HEK293 (cell line): ENCODE data around the gene ATP8B4.

Source experiments
- CTCF ChIA-PET: fragments of 350-600 bp; formaldehyde crosslinking; extraction: SDS; loops from one replicate; lab custom pipeline; 2021; ENCODE audit warnings: antibody characterized with exemption; lab: Yijun Ruan, JAX
- POLR2A ChIA-PET: fragments of 300-600 bp; formaldehyde crosslinking; extraction: SDS; loops from one replicate; lab custom pipeline; 2020; ENCODE audit warnings: antibody characterized with exemption, inconsistent platforms; lab: Yijun Ruan, JAX
- H3K27ac ChIP-seq: fragments of 200-500 bp; sonication (Bioruptor generic); 2 replicates; pipeline ENCODE4 v1.5.1; 2014; ENCODE audit warnings: low read depth, low read length, control low read depth, inconsistent platforms; ENCODE audit errors: extremely low read depth
- H3K36me3 ChIP-seq, 2 experiments: fragments of 200-500 bp in 1 of 2; sonication (Bioruptor generic) in 1 of 2; 1 replicate in 1 of 2; 2 replicates in 1 of 2; pipeline ENCODE4 v1.5.1; 2014 to 2017; ENCODE audit warnings: inconsistent platforms in 2 of 2, low read length in 2 of 2; ENCODE audit not compliant: control insufficient read depth in 2 of 2, insufficient read depth in 1 of 2
- H3K4me1 ChIP-seq: fragments of 200-500 bp; sonication (Bioruptor generic); 2 replicates; pipeline ENCODE4 v1.5.1; 2014; ENCODE audit warnings: mild to moderate bottlenecking, low read length, inconsistent platforms; ENCODE audit not compliant: control insufficient read depth, insufficient read depth
- H3K4me3 ChIP-seq: 2 replicates; pipeline ENCODE4 v1.5.1; 2011; ENCODE audit warnings: low read depth, mild to moderate bottlenecking, control low read depth, low read length, moderate library complexity
- H3K9me3 ChIP-seq: fragments of 200-500 bp; sonication (Bioruptor generic); 2 replicates; pipeline ENCODE4 v1.5.1; 2014; ENCODE audit warnings: low read depth, low read length, inconsistent platforms; ENCODE audit not compliant: control insufficient read depth, insufficient read depth
- GLIS2 ChIP-seq: fragments of 450-650 bp; formaldehyde crosslinking; IDR thresholded peaks from 2 replicates; pipeline ENCODE4 v1.5.1; 2016; ENCODE audit warnings: missing biosample characterization, missing genetic modification characterization
- HIC1 ChIP-seq: fragments of 450-650 bp; formaldehyde crosslinking; IDR thresholded peaks from 2 replicates; pipeline ENCODE4 v1.5.1; 2016; ENCODE audit warnings: missing biosample characterization, missing genetic modification characterization
- HOXA7 ChIP-seq: sonication (generic); formaldehyde crosslinking; IDR thresholded peaks from 2 replicates; pipeline ENCODE4 v1.8.1; 2022; ENCODE audit warnings: missing genetic modification reagents, borderline replicate concordance
- INSM2 ChIP-seq: fragments of 450-650 bp; formaldehyde crosslinking; IDR thresholded peaks from 2 replicates; pipeline ENCODE4 v1.5.1; 2016; ENCODE audit warnings: missing biosample characterization, missing genetic modification characterization
- KLF8 ChIP-seq: fragments of 450-650 bp; formaldehyde crosslinking; IDR thresholded peaks from 2 replicates; pipeline ENCODE4 v1.5.1; 2016; ENCODE audit warnings: missing biosample characterization, missing genetic modification characterization
- TSHZ1 ChIP-seq: fragments of 450-650 bp; formaldehyde crosslinking; IDR thresholded peaks from 2 replicates; pipeline ENCODE4 v1.5.1; 2016; ENCODE audit warnings: missing biosample characterization, missing genetic modification characterization, borderline replicate concordance
- ZBTB11 ChIP-seq: fragments of 450-650 bp; formaldehyde crosslinking; conservative IDR thresholded peaks from 2 replicates; pipeline ENCODE4 v1.5.1; 2016; ENCODE audit warnings: low read depth, missing biosample characterization, missing genetic modification characterization
- ZBTB7A ChIP-seq: fragments of 450-650 bp; formaldehyde crosslinking; IDR thresholded peaks from 2 replicates; pipeline ENCODE4 v1.5.1; 2016; ENCODE audit warnings: low read depth, missing biosample characterization, missing genetic modification characterization
- ZFP3 ChIP-seq: fragments of 450-650 bp; formaldehyde crosslinking; IDR thresholded peaks from 2 replicates; pipeline ENCODE4 v1.5.1; 2016; ENCODE audit warnings: low read depth, missing biosample characterization, missing genetic modification characterization
- ZIC2 ChIP-seq: fragments of 450-650 bp; formaldehyde crosslinking; IDR thresholded peaks from 2 replicates; pipeline ENCODE4 v1.5.1; 2016; ENCODE audit warnings: missing biosample characterization, missing genetic modification characterization
- ZNF140 ChIP-seq: fragments of 450-650 bp; formaldehyde crosslinking; IDR thresholded peaks from 2 replicates; pipeline ENCODE4 v1.5.1; 2016; ENCODE audit warnings: missing biosample characterization, missing genetic modification characterization
- ZNF292 ChIP-seq: fragments of 450-650 bp; formaldehyde crosslinking; IDR thresholded peaks from 2 replicates; pipeline ENCODE4 v1.5.1; 2016; ENCODE audit warnings: low read depth, missing biosample characterization, missing genetic modification characterization, borderline replicate concordance
- ZNF311 ChIP-seq: fragments of 450-650 bp; formaldehyde crosslinking; IDR thresholded peaks from 2 replicates; pipeline ENCODE4 v1.5.1; 2017; ENCODE audit warnings: missing biosample characterization, missing genetic modification characterization, borderline replicate concordance
- ZNF350 ChIP-seq: fragments of 450-650 bp; formaldehyde crosslinking; IDR thresholded peaks from 2 replicates; pipeline ENCODE4 v1.5.0; 2017; ENCODE audit warnings: missing biosample characterization, mild to moderate bottlenecking, missing genetic modification characterization
- ZNF354C ChIP-seq: fragments of 450-650 bp; formaldehyde crosslinking; IDR thresholded peaks from 2 replicates; pipeline ENCODE4 v1.5.1; 2016; ENCODE audit warnings: missing biosample characterization, missing genetic modification characterization, low read depth, borderline replicate concordance
- ZNF416 ChIP-seq: fragments of 450-650 bp; formaldehyde crosslinking; IDR thresholded peaks from 2 replicates; pipeline ENCODE4 v1.5.1; 2016; ENCODE audit warnings: missing biosample characterization, missing genetic modification characterization
- ZNF48 ChIP-seq: fragments of 450-650 bp; formaldehyde crosslinking; IDR thresholded peaks from 2 replicates; pipeline ENCODE4 v1.5.1; 2016; ENCODE audit warnings: missing biosample characterization, missing genetic modification characterization
- ZNF549 ChIP-seq: fragments of 450-650 bp; IDR thresholded peaks from 2 replicates; pipeline ENCODE4 v1.5.1; 2018; ENCODE audit warnings: missing biosample characterization, missing genetic modification characterization, mild to moderate bottlenecking, inconsistent platforms, moderate library complexity
- ZNF571 ChIP-seq: fragments of 450-650 bp; formaldehyde crosslinking; IDR thresholded peaks from 2 replicates; pipeline ENCODE4 v1.5.0; 2017; ENCODE audit warnings: missing biosample characterization, missing genetic modification characterization
- ZNF610 ChIP-seq: fragments of 450-650 bp; formaldehyde crosslinking; IDR thresholded peaks from 2 replicates; pipeline ENCODE4 v1.5.1; 2016; ENCODE audit warnings: missing biosample characterization, missing genetic modification characterization, borderline replicate concordance
- ZNF621 ChIP-seq: fragments of 450-650 bp; formaldehyde crosslinking; IDR thresholded peaks from 2 replicates; pipeline ENCODE4 v1.5.1; 2017; ENCODE audit warnings: missing biosample characterization, missing genetic modification characterization
- ZNF645 ChIP-seq: fragments of 450-650 bp; formaldehyde crosslinking; IDR thresholded peaks from 2 replicates; pipeline ENCODE4; 2016; ENCODE audit warnings: missing biosample characterization, missing genetic modification characterization
- ZNF777 ChIP-seq: fragments of 450-650 bp; formaldehyde crosslinking; IDR thresholded peaks from 2 replicates; pipeline ENCODE4 v1.5.1; 2017; ENCODE audit warnings: missing biosample characterization, missing genetic modification characterization, borderline replicate concordance
- ZNF791 ChIP-seq: fragments of 450-650 bp; formaldehyde crosslinking; IDR thresholded peaks from 2 replicates; pipeline ENCODE4 v1.5.1; 2016; ENCODE audit warnings: missing biosample characterization, missing genetic modification characterization
- ZSCAN23 ChIP-seq: fragments of 450-650 bp; formaldehyde crosslinking; IDR thresholded peaks from 2 replicates; pipeline ENCODE4 v1.5.1; 2016; ENCODE audit warnings: missing biosample characterization, missing genetic modification characterization

ATP8B4 gene

GRCh38 chr15:50055332-50055731 lies 63.7 kb downstream of the ATP8B4 start (continued):
- TF ChIP-seq GLIS2: no peak
- no peak for TF ChIP-seq KLF8 (tag by site-specific recombination)
- no peak for TF ChIP-seq ZFP3
- no peak for TF ChIP-seq ZNF571 (tag by site-specific recombination)
- no peak for TF ChIP-seq ZNF791
- TF ChIP-seq ZNF354C: no peak
- TF ChIP-seq TSHZ1 (tag by site-specific recombination): no peak
- TF ChIP-seq ZSCAN23 (tag by site-specific recombination): no peak
- no peak for TF ChIP-seq ZNF292 (tag by site-specific recombination)
- TF ChIP-seq ZBTB11 (tag by site-specific recombination): no peak

- no peak overlapping the region for H3K27ac ChIP-seq
- no peaks in the 10 kb centered on the region for H3K9me3 ChIP-seq
- H3K4me3 ChIP-seq: no peak overlapping the region
- H3K4me1 ChIP-seq: no peaks in the 10 kb centered on the region
- no peaks in the 10 kb centered on the region for H3K36me3 ChIP-seq
- POLR2A ChIA-PET: no interaction called here
- CTCF ChIA-PET: interaction anchor here (0.7 to 1.2 kb wide), 3 partner anchors 15 to 51 kb away, joined by 3 read pairs; no protein-coding TSS in a partner anchor
- TF ChIP-seq ZNF416: no peak
- TF ChIP-seq ZBTB7A (tag by site-specific recombination): no peak
- no peak for TF ChIP-seq ZNF311 (tag by site-specific recombination)
- TF ChIP-seq HIC1 (tag by site-specific recombination): no peak
- no peak for TF ChIP-seq HOXA7
- no peak for TF ChIP-seq ZNF48 (tag by site-specific recombination)
- no peak for TF ChIP-seq ZNF610 (tag by site-specific recombination)
- no peak for TF ChIP-seq ZNF140 (tag by site-specific recombination)
- no peak for TF ChIP-seq ZNF621 (tag by site-specific recombination)
- no peak for TF ChIP-seq ZIC2
- no peak for TF ChIP-seq ZNF350 (tag by site-specific recombination)
- no peak for TF ChIP-seq ZNF549
- TF ChIP-seq ZNF645: no peak
- TF ChIP-seq ZNF791: no peak
- TF ChIP-seq ZNF777 (tag by site-specific recombination): no peak
- TF ChIP-seq INSM2 (tag by site-specific recombination): no peak
These were observed 65.8 kb downstream of the ATP8B4 start for GRCh38 chr15:50053055-50053856.
